ENCODE results near the gene TRIM2.

The TRIM2 gene

DNA sequence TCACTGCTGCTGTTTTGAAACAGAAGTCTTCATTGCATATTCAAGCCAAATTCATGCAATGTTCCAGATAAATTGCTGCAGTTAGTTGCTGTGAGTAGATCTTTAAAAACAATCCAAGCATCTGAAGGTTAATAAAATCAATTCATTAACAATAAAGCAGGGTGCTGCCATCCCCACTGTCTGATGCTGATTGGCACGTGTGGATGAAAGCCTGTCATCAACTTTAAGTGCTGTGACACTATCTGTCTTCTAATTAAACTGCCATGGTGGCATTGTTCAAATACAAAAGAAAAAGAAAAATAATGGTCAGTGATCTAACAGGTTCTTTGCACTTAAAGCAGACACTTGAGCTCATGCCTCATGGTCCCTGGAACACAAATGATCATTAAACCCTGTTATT is 77.2 kb downstream of the TRIM2 start:
- TF ChIP-seq FOXP2 (optimal IDR thresholded peaks at IDR 0.05; ENCODE audit: borderline replicate concordance, extremely low read depth, extremely low read length, insufficient read depth) (no peak), POLR2AphosphoS5 (IDR thresholded peaks at IDR 0.05; ENCODE audit: low read depth, low read length) (no peak), TAF1 (IDR thresholded peaks at IDR 0.05; ENCODE audit: borderline replicate concordance, insufficient read depth, low read length) (no peak), SIN3A (IDR thresholded peaks at IDR 0.05; ENCODE audit: borderline replicate concordance, insufficient read depth, low read length) (no peak)
- TF ChIP-seq, protein P1, sequence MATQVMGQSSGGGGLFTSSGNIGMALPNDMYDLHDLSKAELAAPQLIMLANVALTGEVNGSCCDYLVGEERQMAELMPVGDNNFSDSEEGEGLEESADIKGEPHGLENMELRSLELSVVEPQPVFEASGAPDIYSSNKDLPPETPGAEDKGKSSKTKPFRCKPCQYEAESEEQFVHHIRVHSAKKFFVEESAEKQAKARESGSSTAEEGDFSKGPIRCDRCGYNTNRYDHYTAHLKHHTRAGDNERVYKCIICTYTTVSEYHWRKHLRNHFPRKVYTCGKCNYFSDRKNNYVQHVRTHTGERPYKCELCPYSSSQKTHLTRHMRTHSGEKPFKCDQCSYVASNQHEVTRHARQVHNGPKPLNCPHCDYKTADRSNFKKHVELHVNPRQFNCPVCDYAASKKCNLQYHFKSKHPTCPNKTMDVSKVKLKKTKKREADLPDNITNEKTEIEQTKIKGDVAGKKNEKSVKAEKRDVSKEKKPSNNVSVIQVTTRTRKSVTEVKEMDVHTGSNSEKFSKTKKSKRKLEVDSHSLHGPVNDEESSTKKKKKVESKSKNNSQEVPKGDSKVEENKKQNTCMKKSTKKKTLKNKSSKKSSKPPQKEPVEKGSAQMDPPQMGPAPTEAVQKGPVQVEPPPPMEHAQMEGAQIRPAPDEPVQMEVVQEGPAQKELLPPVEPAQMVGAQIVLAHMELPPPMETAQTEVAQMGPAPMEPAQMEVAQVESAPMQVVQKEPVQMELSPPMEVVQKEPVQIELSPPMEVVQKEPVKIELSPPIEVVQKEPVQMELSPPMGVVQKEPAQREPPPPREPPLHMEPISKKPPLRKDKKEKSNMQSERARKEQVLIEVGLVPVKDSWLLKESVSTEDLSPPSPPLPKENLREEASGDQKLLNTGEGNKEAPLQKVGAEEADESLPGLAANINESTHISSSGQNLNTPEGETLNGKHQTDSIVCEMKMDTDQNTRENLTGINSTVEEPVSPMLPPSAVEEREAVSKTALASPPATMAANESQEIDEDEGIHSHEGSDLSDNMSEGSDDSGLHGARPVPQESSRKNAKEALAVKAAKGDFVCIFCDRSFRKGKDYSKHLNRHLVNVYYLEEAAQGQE (IDR thresholded peaks at IDR 0.05; ENCODE audit: insufficient read depth in 1 of 2, low read depth in 2 of 2, low read length in 2 of 2), result no peak

DNA sequence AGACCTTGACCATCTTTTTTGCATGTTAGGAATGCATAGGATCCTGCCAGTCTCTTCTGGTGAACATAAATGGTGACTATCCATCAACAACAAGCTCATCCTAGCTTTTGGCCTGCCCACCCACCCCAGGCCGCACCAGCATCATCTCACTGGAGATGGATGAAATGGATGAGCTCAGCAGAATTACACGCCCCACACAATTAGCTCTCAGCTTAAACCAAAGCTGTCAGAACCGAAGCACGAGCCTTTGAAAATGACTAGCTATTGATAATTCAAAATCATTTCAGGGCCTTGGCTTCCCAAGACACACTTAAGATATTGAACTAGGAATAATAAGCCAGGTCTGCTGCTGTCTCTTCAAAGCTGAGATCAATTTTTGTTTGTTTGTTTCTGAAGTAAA is 77.8 kb downstream of the TRIM2 start:
- TF ChIP-seq, protein P1 (IDR thresholded peaks at IDR 0.05; ENCODE audit: insufficient read depth in 1 of 2, low read depth in 2 of 2, low read length in 2 of 2), result no peak
- TF ChIP-seq SIN3A (IDR thresholded peaks at IDR 0.05; ENCODE audit: borderline replicate concordance, insufficient read depth, low read length), result no peak

DNA sequence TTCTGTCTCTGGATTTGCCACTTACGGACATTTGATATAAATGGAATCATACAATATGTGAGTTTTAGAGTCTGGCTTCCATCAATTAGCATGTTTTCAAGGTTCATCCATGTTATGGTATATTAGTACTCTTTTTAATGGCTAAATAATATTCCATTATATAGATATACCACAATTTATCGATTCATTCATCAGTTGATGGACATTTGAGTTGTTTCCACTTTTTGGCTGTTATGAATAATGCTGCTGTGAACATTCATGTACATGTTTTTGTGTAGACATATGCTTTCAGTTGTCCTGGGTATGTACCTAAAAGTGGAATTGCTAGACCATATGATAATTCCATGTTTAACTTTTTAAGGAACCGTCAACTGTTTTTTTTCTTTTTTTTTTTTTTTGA is 79.0 kb downstream of the TRIM2 start:
- TF ChIP-seq FOXP2 (optimal IDR thresholded peaks at IDR 0.05; ENCODE audit: borderline replicate concordance, extremely low read depth, extremely low read length, insufficient read depth) (no peak), SIN3A (IDR thresholded peaks at IDR 0.05; ENCODE audit: borderline replicate concordance, insufficient read depth, low read length) (no peak), TAF1 (IDR thresholded peaks at IDR 0.05; ENCODE audit: borderline replicate concordance, insufficient read depth, low read length) (no peak), POLR2AphosphoS5 (IDR thresholded peaks at IDR 0.05; ENCODE audit: low read depth, low read length) (no peak)
- TF ChIP-seq, protein P1 (IDR thresholded peaks at IDR 0.05; ENCODE audit: insufficient read depth in 1 of 2, low read depth in 2 of 2, low read length in 2 of 2), result no peak

DNA sequence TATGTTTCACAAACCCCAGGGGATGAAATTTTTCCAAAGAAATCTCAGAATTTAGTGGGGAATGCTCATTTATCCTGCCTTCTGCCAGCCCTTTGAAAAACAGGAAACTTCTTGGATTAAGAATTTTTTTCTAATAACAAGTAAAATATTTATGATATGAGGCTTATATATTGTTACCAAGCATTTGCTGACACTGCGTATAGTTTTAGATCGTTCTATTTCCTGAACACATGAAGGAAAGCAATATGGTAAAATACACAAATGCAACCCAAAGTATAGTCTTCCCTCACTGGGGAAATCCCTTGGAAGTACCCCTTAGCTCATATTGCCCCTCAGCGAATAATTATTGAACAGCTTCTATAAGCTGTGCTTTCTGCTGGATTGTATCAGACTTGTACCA is 85.9 kb downstream of the TRIM2 start:
- TF ChIP-seq TAF1 (IDR thresholded peaks at IDR 0.05; ENCODE audit: borderline replicate concordance, insufficient read depth, low read length), result no peak
- TF ChIP-seq, protein P1 (IDR thresholded peaks at IDR 0.05; ENCODE audit: insufficient read depth in 1 of 2, low read depth in 2 of 2, low read length in 2 of 2), result no peak

DNA sequence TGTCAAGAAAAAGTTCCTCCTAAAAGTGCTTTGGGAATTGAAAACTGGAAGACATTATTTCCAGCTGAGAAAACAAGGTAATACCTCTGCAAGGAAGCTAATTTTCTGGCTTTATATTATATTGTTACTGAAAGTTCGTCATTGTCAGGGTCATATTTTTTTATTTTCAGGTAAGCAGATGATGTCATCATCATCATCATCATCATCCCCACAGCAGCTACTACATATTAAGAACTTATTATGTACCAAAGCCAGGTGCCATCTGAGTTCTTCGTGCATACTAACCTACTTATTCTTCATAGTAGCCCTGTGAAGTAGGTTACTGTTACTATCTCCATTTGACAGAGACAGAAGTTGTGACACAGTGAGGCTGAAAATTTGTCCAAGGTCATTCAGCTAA is 87.3 kb downstream of the TRIM2 start:
- no peak for TF ChIP-seq TAF1 (IDR thresholded peaks at IDR 0.05; ENCODE audit: borderline replicate concordance, insufficient read depth, low read length)
- no peak for TF ChIP-seq FOXP2 (optimal IDR thresholded peaks at IDR 0.05; ENCODE audit: borderline replicate concordance, extremely low read depth, extremely low read length, insufficient read depth)
- TF ChIP-seq, protein P1 (IDR thresholded peaks at IDR 0.05; ENCODE audit: insufficient read depth in 1 of 2, low read depth in 2 of 2, low read length in 2 of 2), result no peak
- TF ChIP-seq SIN3A (IDR thresholded peaks at IDR 0.05; ENCODE audit: borderline replicate concordance, insufficient read depth, low read length), result no peak
- no peak for TF ChIP-seq POLR2AphosphoS5 (IDR thresholded peaks at IDR 0.05; ENCODE audit: low read depth, low read length)
